Measurements from ENCODE around the gene CASZ1. TPM values are rescaled to one million over a fixed set of nuclear protein-coding genes. Genes with fewer than 3 reads are reported as not detected.

CASZ1 gene
- total and polyA plus RNA-seq, 12 donors, result 2.5 to 35.2 (median 7.0) TPM

DNA sequence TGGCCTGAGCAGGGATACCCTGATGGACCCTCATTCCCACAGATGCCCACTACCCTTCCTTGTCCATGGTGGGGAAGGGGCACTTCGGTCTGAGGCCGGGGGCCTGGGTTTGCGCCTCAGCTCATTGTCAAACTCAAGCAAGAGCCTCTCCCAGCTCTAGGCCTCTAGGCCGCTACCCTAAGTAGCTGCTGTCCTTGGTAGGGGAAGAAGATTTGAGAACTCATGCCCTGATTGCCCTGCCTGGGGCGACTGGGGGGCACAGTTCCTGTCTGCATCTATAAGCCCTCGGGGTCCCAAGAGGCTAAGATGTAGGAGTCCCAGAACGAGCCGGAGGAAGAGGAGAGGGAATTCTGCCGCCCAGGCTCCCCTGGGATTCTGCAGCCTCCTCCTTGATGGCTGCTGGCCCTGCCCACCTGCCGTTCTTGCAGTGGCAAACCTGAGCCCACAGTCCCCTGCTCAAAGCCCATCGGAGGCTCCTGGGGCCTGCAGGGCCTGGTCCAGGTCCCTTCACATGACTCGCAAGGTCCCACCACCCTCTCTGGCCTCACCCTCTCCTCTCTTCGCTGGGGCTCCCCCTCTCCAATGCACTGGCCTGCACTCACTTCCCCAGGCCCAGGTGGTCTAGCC lies 20.4 kb upstream of the CASZ1 start:
- Histone ChIP-seq H3K9me3 (replicated peaks in 1 of 3) (no peaks in the 10 kb centered on the region), H3K36me3 (replicated peaks in 1 of 2) (no peaks in the 10 kb centered on the region), H3K4me3 (no peak overlapping the region), H3K4me1 (replicated peaks in 1 of 2) (no peaks in the 10 kb centered on the region), H3K27ac (no peak overlapping the region), H3K27me3 (no peaks in the 10 kb centered on the region)
- DNase-seq, result no peak
- WGBS, 4 donors, result 83 to 92% (median 88%) methylated on average over 12 to 13 of the region's 13 CpGs
- intact Hi-C loops (cut with DNase I), result no loop called here
- TF ChIP-seq, protein P1, sequence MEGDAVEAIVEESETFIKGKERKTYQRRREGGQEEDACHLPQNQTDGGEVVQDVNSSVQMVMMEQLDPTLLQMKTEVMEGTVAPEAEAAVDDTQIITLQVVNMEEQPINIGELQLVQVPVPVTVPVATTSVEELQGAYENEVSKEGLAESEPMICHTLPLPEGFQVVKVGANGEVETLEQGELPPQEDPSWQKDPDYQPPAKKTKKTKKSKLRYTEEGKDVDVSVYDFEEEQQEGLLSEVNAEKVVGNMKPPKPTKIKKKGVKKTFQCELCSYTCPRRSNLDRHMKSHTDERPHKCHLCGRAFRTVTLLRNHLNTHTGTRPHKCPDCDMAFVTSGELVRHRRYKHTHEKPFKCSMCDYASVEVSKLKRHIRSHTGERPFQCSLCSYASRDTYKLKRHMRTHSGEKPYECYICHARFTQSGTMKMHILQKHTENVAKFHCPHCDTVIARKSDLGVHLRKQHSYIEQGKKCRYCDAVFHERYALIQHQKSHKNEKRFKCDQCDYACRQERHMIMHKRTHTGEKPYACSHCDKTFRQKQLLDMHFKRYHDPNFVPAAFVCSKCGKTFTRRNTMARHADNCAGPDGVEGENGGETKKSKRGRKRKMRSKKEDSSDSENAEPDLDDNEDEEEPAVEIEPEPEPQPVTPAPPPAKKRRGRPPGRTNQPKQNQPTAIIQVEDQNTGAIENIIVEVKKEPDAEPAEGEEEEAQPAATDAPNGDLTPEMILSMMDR (IDR thresholded peaks at IDR 0.05), result no peak
- TF ChIP-seq POLR2A (IDR thresholded peaks at IDR 0.05), result no peak

DNA sequence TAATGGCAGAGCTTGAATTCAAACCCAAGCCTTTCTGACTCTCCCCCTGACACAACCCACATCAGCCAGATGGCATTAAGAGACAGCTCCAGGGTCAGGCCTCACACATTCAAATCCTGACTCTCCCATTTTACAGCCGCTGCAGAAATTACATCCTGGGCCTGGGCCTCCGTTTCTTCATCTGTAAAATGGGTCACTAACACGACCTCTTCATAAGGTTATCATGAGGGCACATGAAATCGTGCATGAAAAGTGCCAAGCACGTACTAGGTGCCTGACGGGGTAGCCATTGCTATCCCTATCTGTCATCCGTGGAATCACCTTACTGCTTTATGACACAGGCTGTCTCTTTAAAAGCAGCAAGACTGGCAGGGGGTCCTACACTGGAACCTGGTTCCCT lies 19.8 kb upstream of the CASZ1 start:
- intact Hi-C loops (cut with DNase I), result no loop called here
- Histone ChIP-seq H3K27ac (no peak overlapping the region), H3K4me3 (no peak overlapping the region), H3K4me1 (replicated peaks in 1 of 2) (no peaks in the 10 kb centered on the region), H3K27me3 (no peaks in the 10 kb centered on the region), H3K36me3 (replicated peaks in 1 of 2) (no peaks in the 10 kb centered on the region), H3K9me3 (replicated peaks in 1 of 3) (no peaks in the 10 kb centered on the region)
- TF ChIP-seq POLR2A (IDR thresholded peaks at IDR 0.05), result no peak
- TF ChIP-seq, protein P1 (IDR thresholded peaks at IDR 0.05), result no peak
- 85 to 89% (median 87%) methylated on average over 5 to 7 of the region's 7 CpGs for WGBS, 4 donors
- no peak for DNase-seq

DNA sequence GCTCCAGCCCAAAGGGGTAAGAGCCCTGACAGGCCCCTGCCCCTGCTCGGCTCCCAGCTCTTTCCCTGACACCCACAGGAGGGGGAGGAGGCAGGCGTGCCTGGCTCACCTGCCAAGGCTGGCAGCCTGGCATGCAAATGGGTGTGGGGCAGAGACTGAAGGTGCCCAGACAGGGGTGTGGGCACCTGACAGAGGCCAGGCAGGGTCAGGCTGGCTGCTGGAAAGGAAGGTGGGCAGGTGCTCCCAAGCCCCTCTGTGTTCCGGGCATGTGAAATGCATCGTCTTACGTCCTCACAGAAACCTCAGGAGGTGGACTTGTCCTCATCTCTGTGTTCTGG lies 19.4 kb upstream of the CASZ1 start:
- Histone ChIP-seq H3K27ac (no peak overlapping the region), H3K4me3 (no peak overlapping the region), H3K9me3 (replicated peaks in 1 of 3) (no peaks in the 10 kb centered on the region), H3K36me3 (replicated peaks in 1 of 2) (no peaks in the 10 kb centered on the region), H3K27me3 (no peaks in the 10 kb centered on the region), H3K4me1 (replicated peaks in 1 of 2) (no peaks in the 10 kb centered on the region)
- no peak for TF ChIP-seq POLR2A (IDR thresholded peaks at IDR 0.05)
- TF ChIP-seq, protein P1 (IDR thresholded peaks at IDR 0.05), result no peak
- no peak for DNase-seq
- WGBS, 4 donors, result 90 to 100% (median 94%) methylated on average over 4 to 5 of the region's 5 CpGs
- intact Hi-C loops (cut with DNase I), result no loop called here

DNA sequence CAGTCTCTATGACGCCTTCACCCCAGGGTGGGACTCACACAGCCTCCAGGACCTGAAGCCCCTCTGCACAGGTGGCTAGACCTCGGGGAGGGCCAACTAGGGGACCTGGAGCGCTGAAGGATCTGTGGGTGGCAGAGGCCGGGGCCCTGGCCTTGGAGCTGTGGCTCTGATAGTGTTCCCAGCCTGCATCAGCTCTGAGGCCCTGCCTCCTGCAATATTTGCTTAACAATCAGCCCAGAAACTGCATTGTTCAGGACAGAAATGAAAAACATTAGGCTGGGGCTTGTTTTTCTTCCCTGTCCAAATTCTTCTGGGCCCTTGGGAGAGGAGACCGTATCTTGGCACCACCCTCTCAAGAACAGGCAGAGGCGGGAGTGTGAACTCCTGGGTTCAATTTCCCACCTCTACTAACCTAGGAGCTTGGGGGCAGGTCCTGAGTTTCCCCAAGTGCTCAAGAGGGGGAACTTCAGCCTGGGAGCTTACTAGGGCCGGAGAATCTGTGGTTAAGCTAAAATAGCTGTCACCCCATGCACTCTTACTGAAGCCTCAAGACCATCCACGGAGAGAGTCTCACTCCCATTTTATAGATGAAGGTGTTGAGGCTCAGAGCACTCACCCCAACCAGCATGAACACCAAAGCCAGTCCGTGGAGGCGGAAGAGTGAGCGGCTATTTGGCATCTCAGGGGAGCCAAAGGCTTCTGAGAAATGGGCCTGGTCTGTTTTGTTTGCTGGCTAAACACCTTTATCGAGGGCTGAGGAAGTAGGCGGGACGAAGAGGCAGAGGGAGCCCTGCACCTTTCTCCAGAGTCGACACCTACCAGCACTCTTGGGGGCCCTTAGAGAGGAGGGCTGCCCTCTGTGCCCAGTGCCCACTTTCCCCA lies 18.8 kb upstream of the CASZ1 start:
- H3K36me3 ChIP-seq (replicated peaks in 1 of 2), result no peaks in the 10 kb centered on the region
- no peak overlapping the region for H3K27ac ChIP-seq
- H3K4me3 ChIP-seq, result no peak overlapping the region
- H3K27me3 ChIP-seq, result no peaks in the 10 kb centered on the region
- TF ChIP-seq POLR2A (IDR thresholded peaks at IDR 0.05), result no peak
- TF ChIP-seq, protein P1 (IDR thresholded peaks at IDR 0.05), result no peak
- H3K9me3 ChIP-seq (replicated peaks in 1 of 3), result no peaks in the 10 kb centered on the region
- no peaks in the 10 kb centered on the region for H3K4me1 ChIP-seq (replicated peaks in 1 of 2)
- intact Hi-C loops (cut with DNase I), result no loop called here
- WGBS, 4 donors, result 73 to 77% (median 74%) methylated on average over 11 to 15 of the region's 15 CpGs
- no peak for DNase-seq

Measured in adrenal gland (tissue), 12 donors.